Stimulated activated CD8-positive, alpha-beta memory T cell treated with anti-CD3 and anti-CD28 coated beads, Interleukin-2, amount 100 ng/mL, for 48 hours (primary cell): ENCODE data around the gene NCKAP5.

Experiments used
- DNase-seq, 2 donors: peaks; one replicate each; pipeline ENCODE4 v3.0.0-alpha.2; 2020; ENCODE audit warnings: low read depth in 2 of 2

The NCKAP5 gene

DNA sequence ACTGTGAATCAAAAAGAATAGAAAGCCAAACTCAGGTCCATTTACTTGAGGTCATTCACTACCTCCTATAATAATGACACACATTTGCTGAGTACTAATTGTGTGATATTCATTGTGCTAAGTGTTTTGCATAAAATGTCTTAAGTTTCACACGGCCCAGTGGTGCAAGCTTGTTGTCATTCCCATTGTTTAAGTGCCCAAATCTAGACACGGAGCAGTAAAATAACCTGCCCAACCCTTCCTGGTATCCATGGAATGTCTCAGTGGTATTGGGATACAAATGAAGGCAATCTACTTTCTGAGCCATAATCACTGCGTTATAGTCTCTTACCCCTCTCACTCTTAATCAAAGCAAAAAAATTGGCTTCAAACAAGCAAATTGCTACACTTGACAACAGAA, 233.3 kb downstream of the NCKAP5 start:
- DNase-seq: no peak

DNA sequence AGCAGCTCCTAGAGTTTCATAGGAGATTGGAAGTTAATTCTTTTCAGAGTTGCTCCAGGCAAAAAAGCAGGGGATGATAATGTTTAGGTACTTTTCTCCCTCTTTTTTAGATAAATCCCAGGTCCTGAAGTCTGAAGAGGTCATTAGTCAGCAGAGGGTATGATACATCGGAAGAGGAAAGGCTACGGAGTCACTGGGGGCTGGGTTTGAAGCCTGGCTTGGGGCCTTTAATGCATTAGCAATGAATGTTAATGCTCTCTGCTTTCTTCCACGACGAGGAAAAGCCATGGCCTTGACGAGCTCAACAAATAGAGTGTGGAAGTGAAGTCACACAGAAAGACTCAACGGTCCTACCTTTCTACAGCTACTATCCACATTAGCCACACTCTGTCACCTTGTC, 235.1 kb downstream of the NCKAP5 start:
- DNase-seq: no peak

DNA sequence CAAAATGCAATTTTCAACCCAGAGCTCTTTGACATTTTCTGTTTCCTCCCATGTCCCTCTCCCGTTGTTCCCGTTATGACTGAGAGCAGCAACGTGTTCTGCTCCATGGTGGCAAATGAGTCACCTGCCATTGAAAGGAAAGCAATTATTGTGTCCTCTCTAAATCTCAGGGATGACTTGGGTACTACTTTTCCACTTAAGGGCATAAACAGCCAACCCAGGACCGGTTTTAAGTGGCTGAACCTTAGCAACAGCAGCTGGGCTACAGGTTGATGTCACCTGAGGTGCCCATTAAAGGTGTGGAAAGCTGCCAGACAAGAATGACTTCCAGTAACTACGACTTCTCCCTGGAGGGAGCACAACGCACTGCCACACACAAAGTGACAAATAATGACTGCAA, 236.8 kb downstream of the NCKAP5 start:
- no peak for DNase-seq

DNA sequence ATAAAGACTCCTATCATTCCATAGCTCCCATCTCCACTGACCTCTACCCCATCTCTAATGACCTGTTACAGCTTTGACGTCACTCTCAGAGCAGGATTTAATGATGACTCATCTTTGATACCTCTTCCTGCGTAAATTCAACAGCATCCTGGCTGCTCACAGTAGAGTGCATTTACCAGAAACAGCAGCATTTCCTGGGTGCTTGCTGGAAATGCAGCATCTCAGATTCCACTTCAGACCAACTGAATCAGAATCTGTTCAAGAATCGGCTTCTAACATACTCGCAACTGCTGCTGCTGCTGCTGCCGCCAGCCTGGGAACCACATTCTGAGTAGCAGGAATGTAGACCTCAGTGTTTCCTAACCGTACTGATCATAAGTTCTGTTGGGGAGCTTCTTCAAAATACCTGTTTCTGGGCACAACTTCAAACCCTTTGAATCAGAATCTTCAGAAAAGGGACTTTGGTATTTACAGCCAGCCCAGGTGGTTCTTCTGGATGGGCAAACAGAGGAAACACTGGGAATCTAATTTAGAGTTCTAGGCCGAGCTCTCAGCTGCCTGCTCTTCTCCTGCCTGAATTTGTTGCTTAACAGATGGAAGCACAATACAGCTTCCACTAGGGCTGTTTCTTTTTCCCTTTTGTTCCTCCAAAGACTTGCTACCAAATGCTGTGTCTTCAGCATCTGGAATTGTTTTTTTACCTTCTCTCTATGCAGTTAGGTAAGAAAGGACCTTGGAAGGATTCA, 241.4 kb downstream of the NCKAP5 start:
- DNase-seq: no peak

DNA sequence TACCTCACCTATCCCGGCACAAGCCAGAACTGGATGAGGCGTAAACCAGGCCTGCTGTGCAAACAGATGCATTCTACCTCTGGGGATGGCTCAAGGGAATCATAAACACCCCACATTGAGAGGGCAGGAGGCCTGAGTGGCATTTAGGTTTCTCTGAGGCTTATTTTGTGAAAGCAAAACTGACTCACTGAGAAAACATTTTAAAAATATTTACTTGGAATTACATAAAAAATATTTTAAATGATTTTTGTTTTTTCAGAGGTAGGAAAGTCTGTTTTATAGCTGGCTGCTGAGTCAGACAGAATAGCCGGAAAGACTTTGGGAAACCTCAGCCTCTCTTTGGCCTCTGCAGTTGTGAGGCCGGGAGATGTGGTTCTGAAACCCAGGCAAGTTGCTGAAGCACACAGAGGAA, 244.1 kb downstream of the NCKAP5 start:
- DNase-seq: no peak

DNA sequence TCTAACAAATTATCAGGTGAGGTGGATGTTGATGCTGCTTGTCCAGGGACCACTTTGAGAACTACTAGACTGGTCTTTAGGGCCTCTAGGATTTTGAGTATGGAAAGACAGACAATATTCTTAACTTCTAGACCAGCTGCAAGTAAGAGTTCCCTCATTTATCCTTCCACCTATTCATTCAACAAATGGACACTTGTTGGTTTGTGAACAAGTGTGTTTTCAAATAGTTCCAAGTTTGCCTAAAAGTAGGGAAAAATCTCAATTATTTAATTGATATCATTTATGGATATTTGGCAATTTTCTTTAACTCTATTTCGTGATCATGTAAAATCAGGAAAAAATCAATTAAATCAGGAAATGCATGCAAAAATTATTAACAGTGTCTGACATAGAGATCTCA, 245.4 kb downstream of the NCKAP5 start:
- DNase-seq: no peak

DNA sequence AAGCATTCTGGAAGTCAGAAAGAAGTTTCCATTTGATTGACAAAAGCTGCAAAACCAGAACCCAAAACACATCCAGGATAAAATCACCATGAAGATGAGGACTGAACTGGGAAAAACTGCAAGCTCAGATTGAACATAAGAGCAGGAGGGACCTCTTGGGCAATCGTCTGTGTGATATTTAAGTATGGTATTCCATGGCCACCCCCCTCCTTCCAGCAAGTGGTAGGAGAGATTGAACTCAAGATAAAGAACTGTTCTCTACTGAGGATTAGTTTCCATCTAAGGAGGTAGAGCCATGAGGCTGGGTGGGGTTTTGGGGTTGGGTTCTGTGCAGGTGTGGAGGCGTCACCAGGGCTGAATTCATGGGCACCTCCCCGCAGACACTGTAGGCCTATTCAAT, 251.1 kb downstream of the NCKAP5 start:
- DNase-seq: no peak

DNA sequence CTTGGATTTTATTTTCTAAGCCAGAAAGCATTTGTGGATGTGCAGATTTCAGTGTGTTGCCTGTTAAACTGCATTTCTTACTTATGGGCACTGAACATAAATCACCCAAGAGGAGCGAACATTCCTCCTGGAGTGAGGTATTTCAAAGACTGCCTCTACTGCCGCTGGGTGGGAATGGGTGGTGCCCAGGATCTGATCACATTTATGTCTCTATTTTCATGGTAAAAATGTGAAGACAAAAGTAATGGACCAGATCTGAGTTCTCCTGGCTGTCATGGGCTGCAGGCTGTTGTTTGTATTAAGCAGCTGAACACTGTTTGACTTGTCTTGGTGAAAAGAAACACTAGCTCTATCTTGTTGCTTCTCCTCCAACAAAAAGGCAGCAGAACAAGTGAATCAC, 251.7 kb downstream of the NCKAP5 start:
- DNase-seq: no peak

DNA sequence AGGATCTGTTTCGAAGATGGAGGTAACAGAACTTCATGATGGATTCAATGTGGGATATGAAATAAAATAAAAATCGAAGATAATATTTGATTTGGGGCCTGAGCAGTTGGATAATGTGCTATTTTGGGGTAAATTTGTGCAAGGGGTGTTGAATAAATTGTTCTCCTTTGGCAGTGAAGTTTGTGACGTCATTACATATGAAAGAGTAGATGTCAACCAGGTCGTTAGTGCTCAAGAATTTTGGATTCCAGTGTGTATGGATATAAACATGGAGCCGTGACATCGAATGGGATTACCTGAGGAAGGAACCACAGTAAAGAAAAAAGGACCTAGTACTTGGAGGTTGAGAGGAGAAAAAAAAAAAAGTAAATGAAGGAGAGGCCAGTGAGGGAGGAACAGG, 253.0 kb downstream of the NCKAP5 start:
- no peak for DNase-seq

DNA sequence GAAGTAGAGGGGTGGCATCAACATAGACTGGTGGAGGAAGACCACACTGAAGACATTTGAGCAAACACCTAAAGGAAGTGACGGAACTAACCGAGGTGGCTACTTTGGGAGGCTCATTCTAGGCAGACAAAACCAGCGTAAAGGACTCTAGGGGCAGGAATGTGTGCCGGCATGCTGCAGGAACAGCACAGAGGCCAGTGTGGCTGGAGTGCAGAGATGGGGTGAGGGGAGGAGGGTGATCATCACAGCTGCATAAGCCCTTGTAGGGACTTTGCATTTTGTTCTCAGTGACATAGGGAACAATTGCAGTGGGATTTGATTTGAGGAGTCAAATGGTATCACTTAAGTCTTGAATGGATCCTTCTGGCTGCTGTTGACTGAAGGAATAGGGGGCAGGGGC, 253.5 kb downstream of the NCKAP5 start:
- DNase-seq: no peak

DNA sequence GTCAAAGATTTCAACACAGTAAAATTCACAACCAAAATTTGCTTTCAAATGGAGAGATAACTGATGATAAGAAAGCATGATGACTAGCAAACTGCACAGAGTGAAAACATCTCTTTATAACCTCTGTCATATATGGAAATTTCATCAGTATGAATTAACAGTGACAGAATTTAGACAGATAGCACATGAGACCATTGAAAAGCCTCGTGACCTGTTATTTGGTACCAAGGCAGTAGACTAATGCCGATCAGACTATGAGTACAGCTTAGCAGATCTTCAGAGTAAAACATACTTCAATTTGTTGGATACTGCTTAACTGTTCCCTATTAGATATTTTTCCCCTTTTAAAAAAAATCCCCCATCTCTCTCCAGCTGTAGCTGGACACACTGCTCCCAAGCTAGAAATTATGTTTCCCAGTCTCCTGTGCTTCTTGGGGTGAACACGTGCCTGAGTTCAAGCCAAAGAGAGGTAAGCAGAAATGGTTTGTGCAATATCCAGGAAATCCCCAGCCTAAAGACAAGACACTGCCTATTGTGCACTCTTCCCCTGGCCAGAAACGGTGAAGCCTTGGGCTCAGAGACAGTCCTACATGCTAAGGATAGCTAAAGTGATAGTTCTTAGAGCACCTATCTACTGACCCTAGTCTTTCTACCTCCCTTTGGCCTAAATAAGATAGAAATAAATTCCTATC, 256.1 kb downstream of the NCKAP5 start:
- DNase-seq: no peak

DNA sequence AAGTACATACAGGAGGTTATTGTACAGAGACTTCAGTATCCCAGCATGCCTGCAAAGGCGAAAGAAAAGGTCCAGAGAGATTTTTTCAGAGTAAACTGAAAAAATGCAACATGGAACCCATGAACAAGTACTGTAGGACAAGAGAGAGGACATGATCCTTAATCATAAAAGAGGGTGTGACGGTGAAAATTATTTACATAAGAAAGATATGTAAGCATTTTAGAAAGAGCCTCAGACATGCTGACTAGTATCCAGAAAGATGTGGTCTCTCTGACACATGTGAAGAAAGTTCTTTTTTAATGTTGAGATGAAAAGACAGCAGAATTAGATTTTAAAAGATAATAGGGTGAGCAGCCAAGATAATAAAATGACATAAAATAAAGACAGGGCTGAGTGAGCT, 262.0 kb downstream of the NCKAP5 start:
- DNase-seq: no peak

DNA sequence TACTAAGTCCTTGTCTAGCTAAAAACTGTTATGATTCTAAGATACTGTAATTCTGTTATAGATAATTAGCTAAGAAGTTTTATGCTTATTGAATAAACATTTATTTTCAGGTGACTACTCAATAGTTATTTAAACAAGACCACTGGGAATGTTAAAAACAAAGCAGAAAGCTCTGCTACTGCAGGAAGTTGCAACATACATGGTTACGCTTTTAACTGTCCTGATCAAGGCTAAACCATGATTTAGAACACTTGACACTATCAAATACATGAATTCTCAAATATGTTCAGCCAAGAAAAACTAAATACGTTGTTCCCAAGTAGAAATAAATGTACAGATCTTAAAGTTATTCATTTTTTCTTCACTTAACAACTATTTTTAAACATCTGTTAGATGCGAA, 263.9 kb downstream of the NCKAP5 start:
- no peak for DNase-seq

DNA sequence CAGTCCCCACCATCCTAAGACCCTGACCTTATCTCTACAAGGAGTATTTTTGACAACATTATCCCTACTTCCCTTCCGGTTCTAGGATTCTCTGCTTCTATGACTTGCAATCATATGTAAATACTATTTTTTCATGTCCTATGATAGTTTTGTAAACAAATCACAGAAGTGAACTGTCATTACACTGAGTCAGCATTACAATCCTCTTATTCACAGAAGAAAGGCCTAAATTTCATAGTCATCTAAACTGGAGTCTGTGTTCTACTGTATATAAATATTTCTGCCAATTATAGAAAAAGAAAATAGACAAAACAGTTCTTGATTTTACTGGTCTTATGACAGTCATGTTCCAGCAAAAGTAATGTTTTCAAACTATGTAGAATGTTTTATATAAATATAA, 265.1 kb downstream of the NCKAP5 start:
- no peak for DNase-seq

DNA sequence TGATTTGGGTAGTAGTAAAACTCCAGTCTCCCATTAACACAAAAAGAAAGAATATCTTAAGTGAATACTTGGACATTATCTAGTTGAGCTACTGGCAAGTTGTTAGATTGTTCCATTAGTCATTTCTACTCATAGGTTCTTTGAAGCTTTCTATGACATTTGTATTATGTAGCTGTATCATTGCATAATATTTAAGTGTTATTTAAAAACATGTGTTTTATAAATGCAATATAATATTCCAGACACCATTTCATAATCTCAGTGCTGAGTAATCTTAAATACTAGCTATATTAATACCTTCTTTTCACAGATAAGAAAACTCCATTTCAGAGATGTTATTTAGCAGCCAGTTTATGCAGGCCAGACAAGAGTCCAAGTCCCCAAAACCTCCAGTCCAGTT, 271.9 kb downstream of the NCKAP5 start:
- DNase-seq: no peak

DNA sequence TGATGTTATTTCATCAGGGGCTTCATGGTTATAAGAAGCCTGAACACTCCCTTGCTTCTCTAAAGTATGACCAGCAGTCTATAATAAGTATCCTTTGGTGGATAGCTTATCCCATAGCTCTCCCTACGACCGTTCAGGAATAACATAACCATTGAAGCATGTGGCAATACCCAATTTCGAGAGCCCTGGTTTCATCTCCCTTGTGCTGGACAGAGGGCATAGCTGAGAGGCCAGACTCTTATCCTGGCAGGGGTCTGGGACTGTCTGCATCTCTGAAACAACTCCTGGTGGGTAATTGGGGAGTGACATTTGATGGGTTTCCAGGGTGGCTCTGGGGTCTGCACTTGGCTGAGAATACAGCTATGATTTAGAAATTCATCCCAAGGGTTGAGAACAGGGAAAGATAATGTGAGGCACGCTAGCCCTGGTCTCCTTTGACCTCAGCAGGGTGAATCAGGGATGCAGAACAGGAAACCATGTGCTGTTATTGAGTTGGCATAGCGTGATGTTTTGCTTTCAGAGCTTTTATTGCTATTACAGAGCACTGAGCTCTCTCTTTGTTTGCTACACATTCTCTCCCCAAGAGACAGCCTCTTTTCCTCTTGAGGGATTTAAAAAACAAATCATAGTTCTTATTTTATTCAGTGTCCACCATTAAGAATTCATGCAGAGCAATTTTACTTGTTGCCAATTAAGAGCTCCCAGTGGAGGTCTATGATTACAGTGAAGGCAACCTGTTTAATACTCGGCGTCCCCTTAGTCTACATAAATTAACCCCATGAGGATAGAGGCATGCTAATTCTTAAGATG, 274.5 kb downstream of the NCKAP5 start:
- DNase-seq: no peak

DNA sequence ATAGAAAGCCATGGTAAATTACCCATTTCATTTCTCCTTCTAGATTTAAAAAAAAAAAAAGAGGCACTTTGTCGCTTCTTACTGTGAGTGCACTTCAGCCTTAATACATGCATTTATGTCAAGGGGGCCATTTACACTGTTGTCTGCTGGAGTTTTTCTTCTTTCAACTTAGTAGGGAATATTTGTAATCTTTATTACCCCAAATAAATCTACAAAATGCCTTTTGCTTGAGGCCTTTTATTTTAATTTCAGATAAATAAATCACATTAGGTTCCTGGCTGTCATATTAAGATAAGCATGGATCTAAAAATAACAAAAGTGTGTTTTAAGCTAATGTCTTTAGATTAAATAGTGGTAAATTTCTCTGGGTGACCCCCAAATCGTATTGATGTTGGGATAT, 276.0 kb downstream of the NCKAP5 start:
- no peak for DNase-seq

DNA sequence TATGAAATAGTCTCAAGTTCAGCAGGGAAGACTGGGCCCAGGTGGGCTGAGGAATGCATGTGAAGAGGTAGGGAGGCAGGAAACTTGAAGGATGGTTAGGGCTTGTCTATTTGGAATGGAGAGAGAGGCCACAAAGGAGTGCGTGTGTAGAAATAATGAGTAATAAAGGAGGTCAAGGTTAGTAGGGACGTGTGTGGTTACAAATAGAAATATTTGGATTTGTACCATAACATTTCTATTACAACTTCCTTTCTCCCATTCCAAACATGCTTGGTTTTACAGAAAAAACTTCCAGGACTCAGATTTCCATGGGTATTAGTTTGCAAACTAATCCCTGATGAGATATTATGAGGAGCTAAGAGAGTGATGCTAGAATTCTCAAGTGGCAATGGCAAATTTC, 280.6 kb downstream of the NCKAP5 start:
- DNase-seq: no peak

DNA sequence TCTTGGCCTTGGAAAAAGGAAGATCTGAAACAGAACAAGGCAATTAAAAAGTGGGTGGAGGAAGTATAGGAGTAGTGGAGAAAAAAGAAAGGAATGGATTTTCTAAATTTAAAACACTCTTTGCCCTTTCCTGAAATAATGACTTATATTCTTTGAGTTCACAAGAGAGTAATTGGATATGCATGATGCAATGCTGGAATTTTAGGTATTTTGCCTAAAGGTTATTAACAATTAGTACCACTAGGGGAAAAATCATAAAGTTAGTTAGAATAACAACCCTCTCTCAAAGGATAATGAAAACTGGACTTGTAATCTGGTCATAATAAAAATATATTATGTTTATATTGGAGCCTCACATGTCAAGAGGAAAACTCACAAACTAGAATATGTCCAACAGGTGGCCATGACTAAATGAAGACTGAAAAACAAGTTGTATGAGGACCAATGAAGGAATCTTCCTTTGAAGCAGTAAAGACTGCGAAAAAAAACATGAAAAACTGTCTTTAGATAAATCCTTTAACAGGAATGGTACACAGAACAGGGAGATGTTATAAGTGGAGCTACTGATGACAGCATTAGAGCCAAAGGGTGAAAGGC, 281.8 kb downstream of the NCKAP5 start:
- no peak for DNase-seq

DNA sequence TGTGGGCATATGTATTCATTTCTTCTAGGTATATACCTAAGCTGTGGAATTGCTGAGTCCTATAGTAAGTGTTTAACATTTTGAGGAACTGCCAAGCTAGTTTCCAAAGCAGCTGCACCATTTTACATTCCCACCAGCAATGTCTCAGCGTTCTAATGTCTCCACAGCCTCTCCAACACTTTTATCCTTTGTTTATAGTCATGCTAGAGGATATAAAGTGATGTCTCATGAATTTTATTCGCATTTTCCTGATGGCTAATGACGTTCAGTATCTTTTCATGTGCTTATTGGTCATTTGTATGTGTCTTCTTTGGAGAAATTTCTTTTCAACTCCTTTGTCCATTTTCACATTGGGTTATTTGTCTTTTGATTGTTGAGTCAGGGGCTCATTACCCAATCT, 295.2 kb downstream of the NCKAP5 start:
- DNase-seq: no peak

DNA sequence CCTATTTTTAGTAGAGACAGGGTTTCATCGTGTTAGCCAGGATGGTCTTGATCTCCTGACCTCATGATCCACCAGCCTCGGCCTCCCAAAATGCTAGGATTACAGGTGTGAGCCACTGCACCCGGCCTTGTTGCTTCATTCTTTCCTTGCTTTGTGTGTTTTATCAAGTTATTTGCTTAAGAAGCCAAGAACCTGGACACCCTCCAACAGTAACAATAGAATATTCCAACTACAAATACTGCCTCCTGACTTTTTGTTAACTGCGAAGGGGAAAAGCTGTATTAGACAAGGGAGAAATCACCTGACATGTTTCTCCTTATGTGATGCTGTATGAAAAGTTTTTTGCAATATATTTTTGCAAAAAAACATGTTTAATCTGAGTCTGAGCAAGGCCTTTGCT, 297.2 kb downstream of the NCKAP5 start:
- DNase-seq: no peak

DNA sequence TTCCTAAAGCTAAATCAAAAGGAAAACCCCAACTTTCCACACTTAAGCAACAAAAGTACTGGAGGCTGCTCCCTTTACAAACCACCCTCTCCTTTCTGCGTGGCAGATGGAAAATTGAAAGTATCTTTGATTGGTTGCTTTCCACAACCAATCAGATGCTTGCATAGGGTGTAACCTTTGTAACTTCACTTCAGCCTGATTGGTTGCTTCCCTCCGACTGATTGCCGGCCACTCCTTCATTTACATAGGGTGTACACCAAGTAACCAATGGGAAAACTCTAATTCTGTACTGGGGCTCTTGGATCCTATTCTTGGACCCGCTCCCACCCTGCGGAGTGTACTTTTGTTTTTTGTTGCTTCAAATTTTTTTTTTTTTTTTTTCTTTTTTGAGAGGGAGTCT, 297.7 kb downstream of the NCKAP5 start:
- DNase-seq: no peak
